Measurements from ENCODE around the gene CPE.

DNA sequence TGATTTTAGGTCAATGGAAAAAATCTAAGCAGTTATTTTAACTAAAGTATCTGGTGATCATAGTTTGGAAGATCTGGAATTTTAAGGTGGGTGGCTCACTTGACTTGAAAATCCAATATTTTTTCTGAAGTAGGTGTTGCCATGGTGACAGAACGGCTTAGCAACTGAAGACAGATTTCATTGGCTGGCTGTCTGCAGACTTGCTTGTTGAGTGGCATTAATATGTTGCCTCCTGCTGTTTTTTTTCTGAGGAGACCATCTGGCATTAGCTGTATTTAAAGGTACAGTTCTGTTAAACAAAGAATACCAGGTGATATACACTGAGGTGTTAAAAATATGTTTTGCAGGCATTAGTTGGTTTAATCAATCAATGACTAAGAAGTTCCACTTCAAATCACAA, 19.8 kb downstream of the CPE start:
- TF ChIP-seq, protein P1, sequence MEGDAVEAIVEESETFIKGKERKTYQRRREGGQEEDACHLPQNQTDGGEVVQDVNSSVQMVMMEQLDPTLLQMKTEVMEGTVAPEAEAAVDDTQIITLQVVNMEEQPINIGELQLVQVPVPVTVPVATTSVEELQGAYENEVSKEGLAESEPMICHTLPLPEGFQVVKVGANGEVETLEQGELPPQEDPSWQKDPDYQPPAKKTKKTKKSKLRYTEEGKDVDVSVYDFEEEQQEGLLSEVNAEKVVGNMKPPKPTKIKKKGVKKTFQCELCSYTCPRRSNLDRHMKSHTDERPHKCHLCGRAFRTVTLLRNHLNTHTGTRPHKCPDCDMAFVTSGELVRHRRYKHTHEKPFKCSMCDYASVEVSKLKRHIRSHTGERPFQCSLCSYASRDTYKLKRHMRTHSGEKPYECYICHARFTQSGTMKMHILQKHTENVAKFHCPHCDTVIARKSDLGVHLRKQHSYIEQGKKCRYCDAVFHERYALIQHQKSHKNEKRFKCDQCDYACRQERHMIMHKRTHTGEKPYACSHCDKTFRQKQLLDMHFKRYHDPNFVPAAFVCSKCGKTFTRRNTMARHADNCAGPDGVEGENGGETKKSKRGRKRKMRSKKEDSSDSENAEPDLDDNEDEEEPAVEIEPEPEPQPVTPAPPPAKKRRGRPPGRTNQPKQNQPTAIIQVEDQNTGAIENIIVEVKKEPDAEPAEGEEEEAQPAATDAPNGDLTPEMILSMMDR (IDR thresholded peaks at IDR 0.05), result no peak
- TF ChIP-seq EP300 (IDR thresholded peaks at IDR 0.05; ENCODE audit: low read depth) (no peak), POLR2AphosphoS5 (IDR thresholded peaks at IDR 0.05) (no peak)

Measured in transverse colon (tissue), 4 donors.